Breast epithelium (tissue), 3 donors: ENCODE data around the gene ARHGEF5.

Source experiments
- CTCF ChIP-seq, 3 donors: fragments of 450-650 bp; IDR thresholded peaks; one replicate each; pipeline ENCODE4 v1.5.1; 2016 to 2017; ENCODE audit warnings: antibody characterized with exemption in 3 of 3, mild to moderate bottlenecking in 3 of 3, moderate library complexity in 3 of 3
- POLR2A ChIP-seq: fragments of 450-650 bp; IDR thresholded peaks from one replicate; pipeline ENCODE4 v1.6.1; 2016; ENCODE audit warnings: antibody characterized with exemption, mild to moderate bottlenecking, moderate library complexity
- POLR2AphosphoS5 ChIP-seq, 3 donors: sonication (generic); formaldehyde crosslinking; IDR thresholded peaks; one replicate each; pipeline ENCODE4 v1.6.1; 2017; ENCODE audit warnings: antibody characterized with exemption in 3 of 3

GRCh38 chr7:144401490-144401889 is 46.3 kb downstream of the ARHGEF5 start:
- TF ChIP-seq CTCF (IDR thresholded peaks at IDR 0.05) (no peak), POLR2AphosphoS5 (IDR thresholded peaks at IDR 0.05) (no peak), POLR2A (no peak)
